Trophoblast cell (in vitro differentiated cells and primary cell): Measurements from ENCODE around the gene TUBB6.

ENCODE experiments used
- DNase-seq, 2 donors: peaks; one replicate each; pipeline ENCODE4 v3.0.0-alpha.2; 2016
- H2AFZ ChIP-seq: 2 replicates; pipeline ENCODE4 v1.6.1; 2013; ENCODE audit warnings: low read length, moderate library complexity, mild to moderate bottlenecking; ENCODE audit not compliant: insufficient read depth, poor library complexity
- H2AK5ac ChIP-seq: 2 replicates; pipeline ENCODE4 v1.6.1; 2013; ENCODE audit warnings: mild to moderate bottlenecking, low read length
- H2BK120ac ChIP-seq: 2 replicates; pipeline ENCODE4 v1.6.1; 2013; ENCODE audit warnings: low read length, mild to moderate bottlenecking, moderate library complexity; ENCODE audit not compliant: insufficient read depth, poor library complexity
- H2BK12ac ChIP-seq: 2 replicates; pipeline ENCODE4 v1.6.1; 2013; ENCODE audit warnings: mild to moderate bottlenecking, low read length, moderate library complexity
- H2BK5ac ChIP-seq: 2 replicates; pipeline ENCODE4 v1.6.1; 2013; ENCODE audit warnings: low read length, low read depth, moderate library complexity, mild to moderate bottlenecking; ENCODE audit not compliant: poor library complexity
- H3K14ac ChIP-seq: 2 replicates; pipeline ENCODE4 v1.6.1; 2013; ENCODE audit warnings: mild to moderate bottlenecking, low read length
- H3K18ac ChIP-seq: 2 replicates; pipeline ENCODE4 v1.6.1; 2013; ENCODE audit warnings: mild to moderate bottlenecking, low read length
- H3K23ac ChIP-seq: 2 replicates; pipeline ENCODE4 v1.6.1; 2013; ENCODE audit warnings: low read length
- H3K27ac ChIP-seq: 2 replicates; pipeline ENCODE4 v1.5.1; 2013; ENCODE audit warnings: low read depth, mild to moderate bottlenecking, inconsistent platforms, low read length, moderate library complexity
- H3K27me3 ChIP-seq: 2 replicates; pipeline ENCODE4 v1.6.1; 2013; ENCODE audit warnings: inconsistent platforms, mild to moderate bottlenecking, low read length, moderate library complexity; ENCODE audit not compliant: insufficient read depth
- H3K36me3 ChIP-seq, 2 experiments: 1 replicate in 1 of 2; 2 replicates in 1 of 2; pipeline ENCODE4 v1.6.1; 2013; ENCODE audit warnings: low read length in 2 of 2, mild to moderate bottlenecking in 2 of 2, moderate library complexity in 1 of 2; ENCODE audit not compliant: insufficient read depth in 2 of 2, control insufficient read depth in 1 of 2
- H3K4ac ChIP-seq: 2 replicates; pipeline ENCODE4 v1.6.1; 2013; ENCODE audit warnings: low read depth, mild to moderate bottlenecking, low read length, moderate library complexity
- H3K4me1 ChIP-seq, 2 experiments: 1 replicate in 1 of 2; 2 replicates in 1 of 2; pipeline ENCODE4 v1.6.1; 2013; ENCODE audit warnings: low read length in 2 of 2, mild to moderate bottlenecking in 2 of 2, moderate library complexity in 1 of 2; ENCODE audit not compliant: insufficient read depth in 2 of 2, control insufficient read depth in 1 of 2
- H3K4me2 ChIP-seq: 2 replicates; pipeline ENCODE4 v1.6.1; 2013; ENCODE audit warnings: inconsistent platforms, mild to moderate bottlenecking, low read length, moderate library complexity
- H3K4me3 ChIP-seq: 2 replicates; pipeline ENCODE4 v1.5.1; 2013; ENCODE audit warnings: mild to moderate bottlenecking, low read depth, low read length, inconsistent platforms
- H3K79me1 ChIP-seq: one replicate; pipeline ENCODE4 v1.6.1; 2013; ENCODE audit warnings: low read length
- H3K79me2 ChIP-seq: 2 replicates; pipeline ENCODE4 v1.6.1; 2013; ENCODE audit warnings: low read length, mild to moderate bottlenecking; ENCODE audit not compliant: control insufficient read depth, insufficient read depth, poor library complexity
- H3K9ac ChIP-seq: 2 replicates; pipeline ENCODE4 v1.6.1; 2013; ENCODE audit warnings: mild to moderate bottlenecking, low read length
- H3K9me3 ChIP-seq: 2 replicates; pipeline ENCODE4 v1.6.1; 2013; ENCODE audit warnings: low read depth, mild to moderate bottlenecking, control low read depth, inconsistent platforms, low read length; ENCODE audit not compliant: insufficient read depth
- H4K12ac ChIP-seq: 2 replicates; pipeline ENCODE4 v1.6.1; 2013; ENCODE audit warnings: low read depth, mild to moderate bottlenecking, low read length, moderate library complexity
- H4K8ac ChIP-seq: 2 replicates; pipeline ENCODE4 v1.6.1; 2013; ENCODE audit warnings: low read depth, mild to moderate bottlenecking, low read length, moderate library complexity
- H4K91ac ChIP-seq: one replicate; pipeline ENCODE4 v1.6.1; 2013; ENCODE audit warnings: low read depth, mild to moderate bottlenecking, low read length, moderate library complexity
- WGBS: extraction: QIAGEN DNeasy Blood & Tissue Kit; methylation state at CpG from one replicate; pipeline ENCODE4 v1.1.7; 2013; ENCODE audit warnings: missing lambda C conversion rate; ENCODE audit not compliant: insufficient read length, insufficient coverage; ENCODE audit errors: extremely low coverage; 5-methylcytosine and 5-hydroxymethylcytosine counted together

The TUBB6 gene

GRCh38 chr18:12278741-12279682 lies 29.0 kb upstream of the TUBB6 start:
- H3K23ac ChIP-seq, result no peak overlapping the region
- peak overlapping the region; percentile 78 for H3K14ac ChIP-seq
- peak overlapping the region; percentile 93 for H2BK5ac ChIP-seq
- WGBS, result no CpG with 5 or more reads among the region's 30 CpGs
- H3K4me2 ChIP-seq, result peak overlapping the region; percentile 49
- H2BK120ac ChIP-seq, result peak overlapping the region; percentile 95
- H4K12ac ChIP-seq, result peak overlapping the region; percentile 90
- H3K18ac ChIP-seq, result peak overlapping the region; percentile 90
- H3K27me3 ChIP-seq, result no peaks in the 10 kb centered on the region
- peak overlapping the region; percentile 66 for H2AK5ac ChIP-seq
- H3K4ac ChIP-seq, result peak overlapping the region; percentile 71
- H3K36me3 ChIP-seq, result no peaks in the 10 kb centered on the region
- H2BK12ac ChIP-seq, result peak overlapping the region; percentile 62
- DNase-seq, result peak; percentile 96
- H3K9ac ChIP-seq, result peak overlapping the region; percentile 78
- peak overlapping the region; percentile 95 for H4K91ac ChIP-seq
- H3K9me3 ChIP-seq, result peaks cover 2% of the 10 kb centered on the region
- H4K8ac ChIP-seq, result peak overlapping the region; percentile 89
- H3K79me2 ChIP-seq, result peaks cover 13% of the 10 kb centered on the region
- H3K4me3 ChIP-seq, result no peak overlapping the region
- peak overlapping the region; percentile 94 for H3K27ac ChIP-seq
- peaks cover 36 to 47% of the 10 kb centered on the region in 2 experiments for H3K4me1 ChIP-seq
- H2AFZ ChIP-seq, result peak overlapping the region; percentile 64
- H3K79me1 ChIP-seq, result peaks cover 32% of the 10 kb centered on the region

- no peak for DNase-seq
- peak overlapping the region; percentile 94 for H3K27ac ChIP-seq
- H3K23ac ChIP-seq, result no peak overlapping the region
- H2BK12ac ChIP-seq, result peak overlapping the region; percentile 62
- peak overlapping the region; percentile 64 for H2AFZ ChIP-seq
- H4K91ac ChIP-seq, result peak overlapping the region; percentile 94
- no CpG with 5 or more reads among the region's 16 CpGs for WGBS
- H3K4me3 ChIP-seq, result no peak overlapping the region
- peak overlapping the region; percentile 78 for H2AK5ac ChIP-seq
- peaks cover 2% of the 10 kb centered on the region for H3K9me3 ChIP-seq
- H3K18ac ChIP-seq, result peak overlapping the region; percentile 90
- peak overlapping the region; percentile 89 for H4K8ac ChIP-seq
- peak overlapping the region; percentile 71 for H3K4ac ChIP-seq
- H3K9ac ChIP-seq, result peak overlapping the region; percentile 54
- peaks cover 32% of the 10 kb centered on the region for H3K79me1 ChIP-seq
- peak overlapping the region; percentile 90 for H4K12ac ChIP-seq
- H2BK120ac ChIP-seq, result peak overlapping the region; percentile 95
- H3K27me3 ChIP-seq, result no peaks in the 10 kb centered on the region
- peak overlapping the region; percentile 26 for H3K4me2 ChIP-seq
- H3K36me3 ChIP-seq, result no peaks in the 10 kb centered on the region
- peaks cover 13% of the 10 kb centered on the region for H3K79me2 ChIP-seq
- H3K4me1 ChIP-seq, result peaks cover 36 to 48% of the 10 kb centered on the region in 2 experiments
- peak overlapping the region; percentile 93 for H2BK5ac ChIP-seq
- H3K14ac ChIP-seq, result peak overlapping the region; percentile 78
Observed at GRCh38 chr18:12279781-12280531, 28.1 kb upstream of the TUBB6 start.

- Histone ChIP-seq H3K79me1 (peaks cover 32% of the 10 kb centered on the region), H4K8ac (peak overlapping the region; percentile 22), H4K91ac (peak overlapping the region; percentile 75), H3K4me1 (peaks cover 36 to 48% of the 10 kb centered on the region in 2 experiments), H2BK120ac (peak overlapping the region; percentile 52), H3K4me3 (no peak overlapping the region), H4K12ac (no peak overlapping the region), H3K27me3 (no peaks in the 10 kb centered on the region), H3K27ac (peak overlapping the region; percentile 32), H3K9ac (no peak overlapping the region), H2BK12ac (peak overlapping the region; percentile 55), H3K4ac (peak overlapping the region; percentile 24), H3K79me2 (peaks cover 13% of the 10 kb centered on the region), H3K14ac (peak overlapping the region; percentile 77), H2AK5ac (peak overlapping the region; percentile 55), H3K18ac (peak overlapping the region; percentile 42), H3K9me3 (peaks cover 2% of the 10 kb centered on the region), H3K4me2 (no peak overlapping the region), H2AFZ (no peak overlapping the region), H2BK5ac (peak overlapping the region; percentile 6), H3K23ac (no peak overlapping the region), H3K36me3 (no peaks in the 10 kb centered on the region)
- WGBS, result no CpG with 5 or more reads among the region's 1 CpG
- peak; percentile 57 to 91 for DNase-seq
Observed at GRCh38 chr18:12281861-12282260, 26.2 kb upstream of the TUBB6 start.

GRCh38 chr18:12282442-12283039 lies 25.5 kb upstream of the TUBB6 start:
- no peak overlapping the region for H2AFZ ChIP-seq
- peak overlapping the region; percentile 21 for H3K4ac ChIP-seq
- peak overlapping the region; percentile 42 for H4K91ac ChIP-seq
- H3K27me3 ChIP-seq, result no peaks in the 10 kb centered on the region
- H3K14ac ChIP-seq, result peak overlapping the region; percentile 70
- peak overlapping the region; percentile 74 for H2BK12ac ChIP-seq
- no peak overlapping the region for H4K12ac ChIP-seq
- no peak overlapping the region for H3K4me3 ChIP-seq
- H3K27ac ChIP-seq, result peak overlapping the region; percentile 39
- peak overlapping the region; percentile 14 for H3K18ac ChIP-seq
- no peaks in the 10 kb centered on the region for H3K9me3 ChIP-seq
- H2AK5ac ChIP-seq, result no peak overlapping the region
- H3K4me2 ChIP-seq, result no peak overlapping the region
- peak overlapping the region; percentile 66 for H2BK5ac ChIP-seq
- no peak overlapping the region for H3K9ac ChIP-seq
- peak overlapping the region; percentile 29 for H4K8ac ChIP-seq
- no peak overlapping the region for H3K23ac ChIP-seq
- peak; percentile 92 to 96 for DNase-seq
- H3K36me3 ChIP-seq, result no peaks in the 10 kb centered on the region
- H3K79me1 ChIP-seq, result peaks cover 37% of the 10 kb centered on the region
- H2BK120ac ChIP-seq, result peak overlapping the region; percentile 76
- WGBS, result no CpG with 5 or more reads among the region's 9 CpGs
- peaks cover 13% of the 10 kb centered on the region for H3K79me2 ChIP-seq
- peaks cover 41 to 55% of the 10 kb centered on the region in 2 experiments for H3K4me1 ChIP-seq
